SK-N-SH treated with all-trans-retinoic acid at 6 μM for 48 hours (cell line): ENCODE data around the gene PFKM.
A peak's percentile ranks its signal among the peaks of the same experiment; 100 is the strongest.

Experiments
- ATAC-seq: fragments of 200-7000 bp; cut with Tn5 transposase; 3 replicates; pipeline ENCODE4 v1.9.1; 2020; ENCODE audit warnings: mild to moderate bottlenecking, moderate library complexity
- ARNTL ChIP-seq: fragments of 450-650 bp; formaldehyde crosslinking; IDR thresholded peaks from 2 replicates; pipeline ENCODE4 v1.5.0; 2020; ENCODE audit warnings: low read depth, mild to moderate bottlenecking, moderate library complexity, borderline replicate concordance
- BACH2 ChIP-seq: fragments of 250-450 bp; sonication (Bioruptor Pico); IDR thresholded peaks from 2 replicates; pipeline ENCODE4 v1.9.0; 2021; ENCODE audit warnings: mild to moderate bottlenecking, borderline replicate concordance
- CSDC2 ChIP-seq: fragments of 250-450 bp; sonication (Bioruptor Pico); IDR thresholded peaks from 2 replicates; pipeline ENCODE4 v1.5.0; 2020; ENCODE audit warnings: mild to moderate bottlenecking, moderate library complexity
- ISL1 ChIP-seq: fragments of 250-450 bp; sonication (Bioruptor Pico); IDR thresholded peaks from 2 replicates; pipeline ENCODE4 v2.1.2; 2022; ENCODE audit warnings: mild to moderate bottlenecking, moderate library complexity
- OSR1 ChIP-seq: fragments of 250-450 bp; sonication (Bioruptor Pico); IDR thresholded peaks from 2 replicates; pipeline ENCODE4 v1.8.0; 2022; ENCODE audit warnings: moderate library complexity, mild to moderate bottlenecking, inconsistent platforms
- RARB ChIP-seq: fragments of 250-450 bp; sonication (Bioruptor Pico); IDR thresholded peaks from 2 replicates; pipeline ENCODE4 v1.8.0; 2021; ENCODE audit warnings: mild to moderate bottlenecking, moderate library complexity
- SNAI2 ChIP-seq: fragments of 250-450 bp; sonication (Bioruptor Pico); IDR thresholded peaks from 2 replicates; pipeline ENCODE4 v1.5.0; 2020; ENCODE audit warnings: mild to moderate bottlenecking, moderate library complexity
- TCF4 ChIP-seq: fragments of 250-450 bp; sonication (Bioruptor Pico); IDR thresholded peaks from 2 replicates; pipeline ENCODE4 v1.8.0; 2021; ENCODE audit warnings: mild to moderate bottlenecking, moderate library complexity, borderline replicate concordance
- ZC3H10 ChIP-seq: fragments of 250-450 bp; sonication (Bioruptor Pico); IDR thresholded peaks from 2 replicates; pipeline ENCODE4 v1.5.1; 2021; ENCODE audit warnings: mild to moderate bottlenecking, moderate library complexity
- ZFP30 ChIP-seq: fragments of 450-650 bp; formaldehyde crosslinking; IDR thresholded peaks from 2 replicates; pipeline ENCODE4 v1.5.0; 2022; ENCODE audit warnings: mild to moderate bottlenecking, moderate library complexity
- ZNF70 ChIP-seq: fragments of 450-650 bp; formaldehyde crosslinking; IDR thresholded peaks from 2 replicates; pipeline ENCODE4 v1.5.0; 2020; ENCODE audit warnings: mild to moderate bottlenecking, moderate library complexity
- TF ChIP-seq, protein P1 (sequence below): fragments of 250-450 bp; sonication (Bioruptor Pico); IDR thresholded peaks from 2 replicates; pipeline ENCODE4 v1.5.1; 2021; ENCODE audit warnings: mild to moderate bottlenecking, moderate library complexity
- TF ChIP-seq, protein P2 (sequence below): fragments of 250-450 bp; sonication (Bioruptor Pico); IDR thresholded peaks from 2 replicates; pipeline ENCODE4 v1.5.0; 2020; ENCODE audit warnings: mild to moderate bottlenecking, moderate library complexity
- TF ChIP-seq, protein P3 (sequence below): fragments of 250-450 bp; sonication (Bioruptor Pico); IDR thresholded peaks from 2 replicates; pipeline ENCODE4 v1.8.0; 2020; ENCODE audit warnings: mild to moderate bottlenecking, moderate library complexity, borderline replicate concordance
- TF ChIP-seq, protein P4 (sequence below): fragments of 250-450 bp; sonication (Bioruptor Pico); IDR thresholded peaks from 2 replicates; pipeline ENCODE4 v1.8.0; 2021; ENCODE audit warnings: low read depth, mild to moderate bottlenecking, moderate library complexity, borderline replicate concordance

Gene PFKM

DNA sequence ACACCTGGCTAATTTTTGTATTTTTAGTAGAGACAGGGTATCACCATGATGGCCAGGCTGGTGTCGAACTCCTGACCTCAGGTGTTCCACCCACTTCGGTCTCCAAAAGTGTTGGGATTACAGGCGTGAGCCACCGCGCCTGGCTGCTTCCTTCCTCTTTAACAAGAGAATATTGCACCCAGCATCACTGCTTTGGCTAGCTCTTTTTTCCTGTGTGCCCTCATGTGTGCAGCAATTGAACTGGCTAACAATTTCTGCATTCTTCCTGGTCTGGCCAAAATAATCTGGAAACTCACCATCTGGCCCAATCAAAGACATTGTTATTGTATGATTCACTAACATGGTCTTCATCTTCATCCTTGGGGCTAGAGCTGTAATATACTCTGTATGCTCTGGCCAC lies 40.9 kb downstream of the PFKM start (continued):
- no peak for TF ChIP-seq ZC3H10 (CRISPR knock-in tag)
- no peak for TF ChIP-seq TCF4 (CRISPR knock-in tag)
- TF ChIP-seq, protein P1, sequence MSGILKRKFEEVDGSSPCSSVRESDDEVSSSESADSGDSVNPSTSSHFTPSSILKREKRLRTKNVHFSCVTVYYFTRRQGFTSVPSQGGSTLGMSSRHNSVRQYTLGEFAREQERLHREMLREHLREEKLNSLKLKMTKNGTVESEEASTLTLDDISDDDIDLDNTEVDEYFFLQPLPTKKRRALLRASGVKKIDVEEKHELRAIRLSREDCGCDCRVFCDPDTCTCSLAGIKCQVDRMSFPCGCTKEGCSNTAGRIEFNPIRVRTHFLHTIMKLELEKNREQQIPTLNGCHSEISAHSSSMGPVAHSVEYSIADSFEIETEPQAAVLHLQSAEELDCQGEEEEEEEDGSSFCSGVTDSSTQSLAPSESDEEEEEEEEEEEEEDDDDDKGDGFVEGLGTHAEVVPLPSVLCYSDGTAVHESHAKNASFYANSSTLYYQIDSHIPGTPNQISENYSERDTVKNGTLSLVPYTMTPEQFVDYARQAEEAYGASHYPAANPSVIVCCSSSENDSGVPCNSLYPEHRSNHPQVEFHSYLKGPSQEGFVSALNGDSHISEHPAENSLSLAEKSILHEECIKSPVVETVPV: no peak

DNA sequence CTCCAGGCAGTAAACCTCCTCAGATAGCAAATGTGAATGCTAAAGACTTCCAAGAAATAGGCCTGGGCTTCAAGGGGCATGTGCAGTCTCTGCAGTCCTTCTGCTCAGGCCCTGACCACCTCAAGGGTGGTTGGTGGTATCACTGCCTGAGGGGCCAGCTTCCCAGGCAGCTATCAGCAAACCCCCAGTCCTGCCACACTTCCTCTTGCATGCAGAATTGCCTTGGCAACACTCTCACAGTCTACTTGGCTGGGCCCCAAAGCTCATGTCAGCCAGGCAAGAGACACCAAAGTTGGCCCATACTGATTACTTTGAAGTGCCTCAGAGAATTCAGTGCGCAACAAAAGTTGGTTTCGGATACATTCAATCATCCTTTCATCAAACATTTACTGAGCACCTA lies 41.6 kb downstream of the PFKM start:
- TF ChIP-seq ZC3H10 (CRISPR knock-in tag) (no peak), RARB (no peak)
- TF ChIP-seq, protein P2, sequence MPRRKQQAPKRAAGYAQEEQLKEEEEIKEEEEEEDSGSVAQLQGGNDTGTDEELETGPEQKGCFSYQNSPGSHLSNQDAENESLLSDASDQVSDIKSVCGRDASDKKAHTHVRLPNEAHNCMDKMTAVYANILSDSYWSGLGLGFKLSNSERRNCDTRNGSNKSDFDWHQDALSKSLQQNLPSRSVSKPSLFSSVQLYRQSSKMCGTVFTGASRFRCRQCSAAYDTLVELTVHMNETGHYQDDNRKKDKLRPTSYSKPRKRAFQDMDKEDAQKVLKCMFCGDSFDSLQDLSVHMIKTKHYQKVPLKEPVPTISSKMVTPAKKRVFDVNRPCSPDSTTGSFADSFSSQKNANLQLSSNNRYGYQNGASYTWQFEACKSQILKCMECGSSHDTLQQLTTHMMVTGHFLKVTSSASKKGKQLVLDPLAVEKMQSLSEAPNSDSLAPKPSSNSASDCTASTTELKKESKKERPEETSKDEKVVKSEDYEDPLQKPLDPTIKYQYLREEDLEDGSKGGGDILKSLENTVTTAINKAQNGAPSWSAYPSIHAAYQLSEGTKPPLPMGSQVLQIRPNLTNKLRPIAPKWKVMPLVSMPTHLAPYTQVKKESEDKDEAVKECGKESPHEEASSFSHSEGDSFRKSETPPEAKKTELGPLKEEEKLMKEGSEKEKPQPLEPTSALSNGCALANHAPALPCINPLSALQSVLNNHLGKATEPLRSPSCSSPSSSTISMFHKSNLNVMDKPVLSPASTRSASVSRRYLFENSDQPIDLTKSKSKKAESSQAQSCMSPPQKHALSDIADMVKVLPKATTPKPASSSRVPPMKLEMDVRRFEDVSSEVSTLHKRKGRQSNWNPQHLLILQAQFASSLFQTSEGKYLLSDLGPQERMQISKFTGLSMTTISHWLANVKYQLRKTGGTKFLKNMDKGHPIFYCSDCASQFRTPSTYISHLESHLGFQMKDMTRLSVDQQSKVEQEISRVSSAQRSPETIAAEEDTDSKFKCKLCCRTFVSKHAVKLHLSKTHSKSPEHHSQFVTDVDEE: no peak
- ATAC-seq: no peak

DNA sequence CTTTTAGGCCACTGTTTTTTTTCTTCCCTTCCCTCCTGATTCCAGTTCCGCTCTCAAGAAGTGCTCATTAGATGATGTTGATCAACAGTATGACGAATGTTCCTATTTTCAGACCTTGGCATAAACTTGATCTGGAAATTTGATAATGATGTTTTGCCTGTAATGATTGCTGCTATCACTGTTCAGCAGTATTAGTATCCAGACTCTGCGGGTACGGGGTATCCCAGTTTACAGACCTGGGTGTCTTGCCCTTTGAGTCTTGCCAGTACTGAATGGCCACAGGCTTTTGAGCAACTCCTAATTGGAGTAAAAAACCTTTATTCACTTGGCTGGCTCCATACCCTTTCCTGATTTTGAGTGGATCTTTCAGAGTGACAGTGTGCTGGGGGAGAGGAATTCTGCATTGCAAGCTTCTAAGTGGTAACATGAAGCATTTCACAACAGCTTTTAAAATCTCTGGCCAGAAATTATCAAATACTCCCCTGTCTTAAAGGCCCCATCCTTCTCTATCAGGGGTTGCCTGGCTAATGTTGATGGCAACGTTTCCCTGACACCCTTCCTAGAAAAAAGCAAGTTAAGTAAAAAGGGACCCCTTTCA lies 44.1 kb downstream of the PFKM start:
- TF ChIP-seq, protein P3, sequence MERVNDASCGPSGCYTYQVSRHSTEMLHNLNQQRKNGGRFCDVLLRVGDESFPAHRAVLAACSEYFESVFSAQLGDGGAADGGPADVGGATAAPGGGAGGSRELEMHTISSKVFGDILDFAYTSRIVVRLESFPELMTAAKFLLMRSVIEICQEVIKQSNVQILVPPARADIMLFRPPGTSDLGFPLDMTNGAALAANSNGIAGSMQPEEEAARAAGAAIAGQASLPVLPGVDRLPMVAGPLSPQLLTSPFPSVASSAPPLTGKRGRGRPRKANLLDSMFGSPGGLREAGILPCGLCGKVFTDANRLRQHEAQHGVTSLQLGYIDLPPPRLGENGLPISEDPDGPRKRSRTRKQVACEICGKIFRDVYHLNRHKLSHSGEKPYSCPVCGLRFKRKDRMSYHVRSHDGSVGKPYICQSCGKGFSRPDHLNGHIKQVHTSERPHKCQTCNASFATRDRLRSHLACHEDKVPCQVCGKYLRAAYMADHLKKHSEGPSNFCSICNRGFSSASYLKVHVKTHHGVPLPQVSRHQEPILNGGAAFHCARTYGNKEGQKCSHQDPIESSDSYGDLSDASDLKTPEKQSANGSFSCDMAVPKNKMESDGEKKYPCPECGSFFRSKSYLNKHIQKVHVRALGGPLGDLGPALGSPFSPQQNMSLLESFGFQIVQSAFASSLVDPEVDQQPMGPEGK (CRISPR knock-in tag): no peak
- TF ChIP-seq, protein P4, sequence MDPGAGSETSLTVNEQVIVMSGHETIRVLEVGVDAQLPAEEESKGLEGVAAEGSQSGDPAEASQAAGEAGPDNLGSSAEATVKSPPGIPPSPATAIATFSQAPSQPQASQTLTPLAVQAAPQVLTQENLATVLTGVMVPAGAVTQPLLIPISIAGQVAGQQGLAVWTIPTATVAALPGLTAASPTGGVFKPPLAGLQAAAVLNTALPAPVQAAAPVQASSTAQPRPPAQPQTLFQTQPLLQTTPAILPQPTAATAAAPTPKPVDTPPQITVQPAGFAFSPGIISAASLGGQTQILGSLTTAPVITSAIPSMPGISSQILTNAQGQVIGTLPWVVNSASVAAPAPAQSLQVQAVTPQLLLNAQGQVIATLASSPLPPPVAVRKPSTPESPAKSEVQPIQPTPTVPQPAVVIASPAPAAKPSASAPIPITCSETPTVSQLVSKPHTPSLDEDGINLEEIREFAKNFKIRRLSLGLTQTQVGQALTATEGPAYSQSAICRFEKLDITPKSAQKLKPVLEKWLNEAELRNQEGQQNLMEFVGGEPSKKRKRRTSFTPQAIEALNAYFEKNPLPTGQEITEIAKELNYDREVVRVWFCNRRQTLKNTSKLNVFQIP (CRISPR knock-in tag): no peak
- TF ChIP-seq ZC3H10 (CRISPR knock-in tag) (no peak), BACH2 (no peak)
- no peak for ATAC-seq

DNA sequence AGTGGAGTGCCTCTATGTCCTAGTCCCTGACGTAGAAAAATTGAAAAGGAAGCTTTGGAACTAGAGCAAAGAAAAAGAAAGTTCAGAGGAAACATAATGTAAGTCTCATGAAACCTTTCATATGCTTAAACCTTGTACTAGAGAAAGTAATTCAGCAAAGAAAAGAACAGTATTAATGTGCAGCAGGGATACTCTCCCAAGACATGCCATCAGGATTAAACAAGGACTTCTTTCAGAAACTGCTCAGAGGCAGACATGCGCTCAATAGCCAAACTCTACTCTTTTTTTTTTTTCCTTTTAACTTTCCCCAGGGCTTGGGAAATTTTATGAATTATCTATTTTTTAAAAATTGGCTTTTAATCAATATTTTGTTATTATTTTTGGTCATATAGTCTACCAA lies 45.3 kb downstream of the PFKM start:
- TF ChIP-seq ZFP30 (CRISPR knock-in tag) (no peak), CSDC2 (no peak)
- ATAC-seq: no peak

DNA sequence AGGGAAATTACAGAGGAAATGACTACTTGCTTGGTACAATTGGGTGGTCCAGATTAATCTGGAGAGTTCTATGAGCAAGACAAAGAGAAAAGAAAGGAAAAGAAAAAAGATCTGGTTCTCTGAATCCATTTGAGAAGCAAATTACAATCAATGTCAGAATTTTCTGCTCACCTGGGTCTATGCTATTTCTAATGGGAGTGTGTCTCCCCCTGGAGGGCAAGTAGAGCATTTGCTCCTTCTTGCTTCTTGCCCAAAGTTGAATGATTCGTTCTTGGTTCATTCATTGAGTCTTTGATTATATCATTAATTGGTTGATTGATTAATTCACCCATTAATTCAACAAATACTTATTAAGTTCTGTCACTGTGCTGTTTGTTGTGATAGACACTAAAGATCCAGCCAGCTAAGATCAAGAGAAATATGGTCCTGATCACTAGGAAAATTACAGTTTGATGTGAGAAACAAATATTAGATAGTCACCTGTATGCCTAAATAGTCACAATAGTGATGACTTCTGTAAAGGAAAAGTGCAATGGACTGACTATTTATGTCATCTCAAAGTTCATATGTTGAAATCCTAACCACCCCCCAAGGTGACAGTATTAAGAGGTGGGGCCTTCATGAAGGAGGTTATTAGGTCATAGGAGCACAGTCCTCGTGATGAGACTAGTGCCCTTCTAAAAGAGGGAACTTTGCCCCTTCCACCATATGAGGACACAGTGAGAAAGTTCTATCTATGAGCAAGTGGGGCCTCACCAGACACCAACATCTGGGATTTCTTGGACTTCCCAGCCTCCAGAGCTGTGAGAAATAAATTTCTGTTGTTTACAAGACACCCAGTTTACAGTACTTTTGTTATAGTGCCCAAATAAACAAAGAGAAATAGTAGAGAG lies 46.2 kb downstream of the PFKM start:
- ATAC-seq: peak; percentile 77
- TF ChIP-seq, protein P1: no peak
- TF ChIP-seq ISL1 (CRISPR knock-in tag) (no peak), ZC3H10 (CRISPR knock-in tag) (no peak), RARB (no peak), OSR1 (CRISPR knock-in tag) (no peak), ZNF70 (no peak), SNAI2 (CRISPR knock-in tag) (no peak), ZFP30 (CRISPR knock-in tag) (no peak), ARNTL (CRISPR knock-in tag) (no peak)
- TF ChIP-seq, protein P2: no peak
